ENCODE data around the gene SRI.

- TF ChIP-seq POLR2AphosphoS5 (IDR thresholded peaks at IDR 0.05): no peak
- no peak for TF ChIP-seq POLR2A (IDR thresholded peaks at IDR 0.05)
Measured at GRCh38 chr7:88205179-88205578, 14.7 kb downstream of the SRI start.
